ENCODE data around the gene POLE.

Gene POLE

DNA sequence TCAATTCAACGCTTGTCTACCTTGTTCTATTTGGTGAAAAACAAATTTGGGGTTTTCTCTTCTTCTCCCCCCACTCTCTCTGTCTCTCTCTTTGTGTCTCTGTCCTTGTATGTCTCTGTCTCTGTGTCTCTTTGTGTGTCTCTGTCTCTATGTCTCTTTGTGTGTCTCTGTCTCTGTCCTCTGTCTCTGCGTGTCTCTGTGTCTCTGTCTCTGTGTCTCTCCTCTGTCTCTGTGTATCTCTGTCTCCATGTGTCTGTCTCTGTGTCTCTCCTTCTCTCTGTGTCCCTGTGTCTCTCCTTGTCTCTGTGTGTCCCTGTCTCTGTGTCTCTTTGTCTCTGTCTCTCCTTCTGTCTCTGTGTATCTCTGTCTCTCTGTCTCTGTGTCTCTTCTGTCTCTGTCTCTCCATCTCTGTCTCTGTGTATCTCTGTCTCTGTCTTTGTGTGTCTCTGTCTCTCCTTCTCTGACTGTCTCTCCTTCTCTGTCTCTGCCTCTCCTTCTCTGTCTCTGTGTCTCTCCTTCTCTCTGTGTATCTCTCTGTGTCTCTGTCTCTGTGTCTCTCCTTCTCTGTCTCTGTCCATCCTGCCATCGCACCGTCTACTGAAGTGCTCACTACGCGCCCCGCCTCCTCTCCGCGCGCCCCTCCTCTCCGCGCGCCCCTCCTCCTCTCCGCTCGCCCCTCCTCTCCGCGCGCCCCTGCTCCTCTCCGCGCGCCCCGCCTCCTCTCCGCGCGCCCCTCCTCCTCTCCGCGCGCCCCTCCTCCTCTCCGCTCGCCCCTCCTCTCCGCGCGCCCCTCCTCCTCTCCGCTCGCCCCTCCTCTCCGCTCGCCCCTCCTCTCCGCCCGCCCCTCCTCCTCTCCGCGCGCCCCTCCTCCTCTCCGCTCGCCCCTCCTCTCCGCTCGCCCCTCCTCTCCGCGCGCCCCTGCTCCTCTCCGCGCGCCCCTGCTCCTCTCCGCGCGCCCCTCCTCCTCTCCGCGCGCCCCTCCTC lies 89.5 kb downstream of the POLE start:
- no peak for DNase-seq (ENCODE audit: low read depth, low spot score)

DNA sequence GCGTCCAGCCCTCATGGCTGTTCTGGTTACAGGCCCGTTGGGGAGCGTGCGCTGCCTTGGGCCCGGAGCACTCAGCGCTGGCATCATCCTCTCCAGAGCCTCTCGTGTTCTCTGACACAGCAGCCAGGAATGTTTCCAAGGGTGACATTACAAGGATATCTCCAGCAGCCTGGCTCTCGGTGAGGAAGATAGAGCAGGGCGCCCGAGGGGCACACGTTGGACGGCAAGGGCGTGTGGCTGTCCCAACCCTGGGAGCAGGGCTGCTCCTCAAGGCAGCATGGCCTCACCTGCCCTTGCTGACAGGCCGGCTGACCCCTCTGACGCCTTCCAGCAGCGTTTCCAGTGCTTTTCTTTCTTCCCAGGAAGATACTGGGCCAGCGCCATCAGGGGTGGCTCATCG lies 91.1 kb downstream of the POLE start:
- no peak for DNase-seq (ENCODE audit: low read depth, low spot score)

DNA sequence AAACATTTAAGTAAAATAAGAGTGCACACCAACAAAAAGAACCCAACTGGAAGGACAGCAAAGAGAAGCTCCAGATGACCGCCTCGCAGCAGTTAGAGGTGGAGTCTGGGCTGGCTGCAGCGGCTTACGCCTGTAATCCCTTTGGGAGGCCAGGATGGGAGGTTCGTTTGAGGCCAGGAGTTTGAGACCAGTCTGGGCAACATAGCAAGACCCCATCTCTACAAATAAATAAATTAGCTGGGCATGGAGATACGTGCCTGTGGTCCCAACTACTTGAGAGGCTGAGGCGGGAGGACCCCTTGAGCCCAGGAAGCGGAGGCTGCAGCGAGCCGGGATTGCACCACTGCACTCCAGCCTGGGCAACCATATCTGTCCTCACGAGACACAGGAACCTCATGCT lies 92.0 kb downstream of the POLE start:
- DNase-seq (ENCODE audit: low read depth, low spot score) = no peak

DNA sequence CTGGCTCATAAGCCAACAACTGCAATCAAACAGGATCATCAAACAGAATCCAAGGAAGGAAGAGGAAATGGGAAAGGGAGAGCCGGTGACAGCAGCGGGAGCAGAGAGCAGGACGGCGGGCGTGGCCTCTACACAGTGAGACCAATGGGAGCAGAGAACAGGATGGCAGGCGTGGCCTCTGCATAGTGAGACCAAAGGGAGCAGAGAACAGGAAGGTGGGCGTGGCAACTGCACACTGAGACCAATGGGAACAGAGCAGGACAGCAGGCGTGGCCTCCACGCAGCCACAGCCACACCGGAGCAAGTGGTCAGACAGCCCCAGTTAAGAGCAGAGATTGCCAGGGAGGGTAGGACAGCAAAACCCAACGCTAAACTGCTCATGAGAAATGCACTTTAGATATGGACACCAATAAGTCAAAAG lies 93.2 kb downstream of the POLE start:
- no peak for DNase-seq (ENCODE audit: low read depth, low spot score)

DNA sequence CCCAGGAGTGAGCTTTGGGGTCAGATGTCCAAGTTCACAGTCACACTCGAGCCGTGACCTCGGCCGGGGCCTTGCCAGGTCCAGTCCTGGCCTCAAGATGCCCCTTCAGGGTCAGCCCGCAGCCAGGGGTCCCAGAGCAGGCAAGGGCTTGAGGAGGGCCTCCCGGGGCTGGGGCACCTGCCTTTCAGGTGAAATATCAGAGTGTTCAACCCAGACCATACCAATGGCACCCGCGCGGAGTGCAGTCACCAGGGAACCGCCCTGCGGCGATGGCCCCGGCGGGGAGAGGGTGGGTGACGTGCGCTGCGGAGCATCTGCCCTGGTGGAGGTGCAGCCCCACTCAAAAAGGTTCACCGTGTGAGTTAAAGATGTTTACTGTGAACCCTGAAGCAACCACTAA lies 93.6 kb downstream of the POLE start:
- DNase-seq (ENCODE audit: low read depth, low spot score) = no peak

DNA sequence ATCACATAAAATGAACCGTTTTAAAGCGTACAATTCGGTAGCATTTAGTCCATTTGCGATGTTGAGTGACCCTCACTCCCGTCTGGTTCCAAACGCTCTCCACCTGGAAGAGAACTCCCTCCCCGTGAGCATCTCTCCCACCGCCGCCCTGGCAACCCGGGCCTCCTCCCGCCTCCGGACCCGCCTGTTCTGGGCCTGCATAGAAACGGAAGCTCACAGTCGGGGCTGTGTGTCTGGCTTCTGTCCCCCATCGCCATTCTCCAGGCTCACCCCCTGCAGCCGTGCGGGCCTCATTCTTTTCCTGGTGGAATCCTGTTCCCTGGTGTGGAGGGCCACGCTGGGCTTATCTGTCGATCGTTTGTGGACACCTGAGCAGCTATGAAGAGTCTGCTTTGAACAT lies 94.1 kb downstream of the POLE start:
- DNase-seq (ENCODE audit: low read depth, low spot score) = no peak

DNA sequence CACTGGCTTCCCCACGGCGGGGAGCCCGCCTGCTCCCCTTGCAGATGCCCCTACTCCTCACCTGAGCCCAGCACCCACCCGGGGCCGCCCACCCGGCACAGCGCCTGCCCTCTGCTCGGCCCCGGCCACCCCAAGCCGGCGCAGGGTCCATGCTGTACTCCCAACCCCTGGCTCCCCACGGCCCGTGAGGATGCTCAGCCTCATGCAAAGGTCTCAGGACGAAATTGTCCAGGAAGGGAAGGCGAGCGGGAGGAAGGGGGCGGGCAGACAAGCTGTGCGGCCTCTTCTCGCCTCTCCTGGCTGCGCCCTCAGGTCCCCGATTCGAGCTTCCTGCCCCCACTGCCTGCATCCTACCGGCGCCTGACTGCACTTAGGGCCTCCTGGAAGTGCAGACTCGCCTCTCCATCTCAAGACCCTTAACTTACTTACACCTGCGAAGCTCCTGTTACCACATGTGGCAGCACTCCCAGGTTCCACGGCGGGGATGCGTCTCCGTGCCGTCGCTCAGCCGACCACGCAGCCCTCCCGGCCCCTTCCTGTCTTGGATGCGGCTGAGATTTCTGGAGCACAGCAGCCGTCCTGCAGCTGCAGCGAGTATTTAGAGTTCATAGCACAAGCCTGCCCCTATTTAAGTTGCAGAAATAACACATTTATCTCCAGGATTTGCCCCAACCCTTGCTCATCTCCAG lies 94.7 kb downstream of the POLE start:
- no peak for DNase-seq (ENCODE audit: low read depth, low spot score)

DNA sequence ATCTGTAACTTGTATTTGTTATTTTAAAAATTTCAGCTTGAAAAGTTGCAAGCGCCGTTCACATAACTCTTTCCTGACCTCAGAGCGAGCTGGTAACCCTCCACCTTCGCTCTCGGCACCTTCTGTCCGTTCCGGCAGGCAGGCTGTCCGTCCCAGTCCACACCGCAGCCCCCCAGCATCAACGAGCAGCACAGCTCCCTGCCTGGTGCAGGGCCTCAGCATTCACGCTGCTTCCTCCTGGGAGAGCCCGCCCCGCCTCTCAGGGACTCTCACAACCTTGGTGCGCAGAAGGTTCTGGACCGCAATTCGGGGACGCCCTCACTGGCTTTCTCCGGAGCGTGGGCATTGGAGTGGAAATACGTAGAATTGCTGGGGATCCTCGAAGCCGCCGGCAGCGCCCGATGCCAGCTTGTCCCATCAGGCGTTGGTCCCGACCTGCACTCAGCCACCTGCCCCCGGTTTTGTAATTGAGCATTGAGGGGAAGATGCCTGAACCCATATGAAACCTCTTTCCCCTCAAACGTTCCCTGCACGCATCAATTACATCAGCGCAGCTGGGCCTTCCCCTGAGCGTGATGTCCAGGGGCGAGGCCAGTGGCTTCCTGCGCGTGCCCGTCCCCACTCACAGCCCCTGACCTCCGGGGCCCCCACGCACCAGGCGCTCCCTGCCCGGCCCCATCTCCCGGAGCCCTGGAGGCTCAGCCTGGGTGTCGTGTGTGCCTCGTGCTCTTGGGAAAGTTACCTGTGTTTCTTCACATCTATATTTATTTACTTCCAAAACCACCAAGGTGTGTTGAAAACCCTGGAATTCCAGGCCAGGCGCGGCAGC lies 95.8 kb downstream of the POLE start:
- no peak for DNase-seq (ENCODE audit: low read depth, low spot score)

DNA sequence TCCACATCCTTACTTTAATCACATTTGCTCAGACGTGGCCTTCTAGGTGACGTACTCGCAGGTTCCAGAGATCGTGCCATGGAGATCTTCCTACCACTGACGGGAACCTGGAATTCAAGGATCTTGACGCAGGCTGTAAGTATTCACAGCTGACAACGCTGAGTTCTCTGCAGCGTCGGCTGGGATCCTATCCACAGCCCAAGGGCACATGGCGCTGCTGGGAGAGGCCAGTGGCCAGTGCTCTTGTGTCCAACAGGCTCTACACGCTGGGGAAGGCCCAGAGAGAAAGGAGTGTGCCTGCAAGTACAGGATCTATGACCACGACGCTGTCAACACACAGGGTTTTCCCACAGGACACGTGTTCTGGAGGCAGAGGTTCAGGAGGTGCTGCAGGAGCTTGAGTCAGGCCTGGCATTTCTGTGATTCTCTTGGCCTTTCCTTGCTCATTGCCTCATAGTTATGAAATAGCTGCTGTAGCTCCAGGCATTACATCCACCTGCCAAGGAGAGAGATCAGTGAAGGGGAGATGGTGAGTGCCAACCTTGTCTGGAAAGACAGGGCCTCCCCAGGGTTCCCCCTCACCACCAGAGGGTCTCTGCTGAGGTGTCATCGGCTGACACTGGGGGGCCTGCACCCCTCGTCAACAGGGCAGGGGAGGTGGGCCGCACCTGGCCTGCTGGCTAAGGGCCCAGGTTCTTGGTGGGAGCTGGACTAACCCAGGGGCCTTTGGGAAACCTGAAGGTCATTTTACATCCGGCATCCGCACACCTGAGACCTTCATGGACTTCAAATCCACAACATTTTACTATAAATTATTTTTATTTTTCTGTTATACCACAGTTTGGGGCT lies 98.1 kb downstream of the POLE start:
- no peak for DNase-seq (ENCODE audit: low read depth, low spot score)

DNA sequence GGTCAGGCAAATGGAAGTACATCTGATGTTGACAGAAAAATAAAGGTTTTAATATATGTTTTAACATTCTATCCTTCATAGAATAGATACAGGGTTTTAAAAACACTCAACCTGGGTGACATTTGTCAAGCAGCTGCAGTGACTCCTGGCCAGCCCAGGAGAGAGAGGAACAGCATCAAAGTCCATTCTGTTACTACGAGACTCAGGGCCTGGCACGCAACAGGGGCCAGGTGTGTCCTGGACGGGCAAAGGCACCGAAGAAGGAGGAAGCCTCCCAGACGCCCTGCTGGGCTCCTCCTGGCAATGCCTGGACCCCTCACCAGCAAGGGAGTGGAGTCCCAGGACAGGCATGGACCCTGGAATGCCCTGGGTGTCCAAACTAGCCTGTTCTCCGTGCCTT lies 98.8 kb downstream of the POLE start:
- DNase-seq (ENCODE audit: low read depth, low spot score) = no peak

DNA sequence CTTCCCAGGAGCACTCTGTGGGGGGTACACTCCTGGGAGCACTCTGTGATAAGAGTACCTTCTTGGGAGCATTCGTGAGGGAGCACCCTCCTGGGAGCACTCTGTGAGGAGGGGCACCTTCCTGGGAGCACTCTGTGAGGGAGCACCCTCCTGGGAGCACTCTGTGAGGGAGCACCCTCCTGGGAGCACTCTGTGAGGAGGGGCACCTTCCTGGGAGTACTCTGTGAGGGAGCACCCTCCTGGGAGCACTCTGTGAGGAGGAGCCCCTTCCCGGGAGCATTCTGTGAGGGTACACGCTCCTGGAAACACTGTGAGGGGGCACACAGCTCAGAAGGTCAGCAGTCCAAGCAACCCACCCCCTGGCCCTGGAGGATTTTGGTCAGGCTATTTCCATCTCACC lies 99.4 kb downstream of the POLE start:
- DNase-seq (ENCODE audit: low read depth, low spot score) = no peak

DNA sequence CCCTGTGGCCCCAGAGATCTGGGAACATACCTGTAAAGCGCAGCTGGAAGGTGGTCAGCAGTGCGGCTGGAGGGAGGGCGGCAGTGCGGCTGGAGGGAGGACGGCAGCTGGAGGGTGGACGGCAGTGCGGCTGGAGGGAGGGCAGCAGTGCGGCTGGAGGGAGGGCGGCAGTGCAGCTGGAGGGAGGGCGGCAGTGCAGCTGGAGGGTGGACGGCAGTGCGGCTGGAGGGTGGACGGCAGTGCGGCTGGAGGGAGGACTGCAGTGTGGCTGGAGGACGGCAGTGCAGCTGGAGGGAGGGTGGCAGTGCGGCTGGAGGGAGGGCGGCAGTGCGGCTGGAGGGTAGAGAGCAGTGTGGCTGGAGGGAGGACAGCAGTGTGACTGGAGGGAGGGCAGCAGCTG lies 100.2 kb downstream of the POLE start:
- no peak for DNase-seq (ENCODE audit: low read depth, low spot score)

DNA sequence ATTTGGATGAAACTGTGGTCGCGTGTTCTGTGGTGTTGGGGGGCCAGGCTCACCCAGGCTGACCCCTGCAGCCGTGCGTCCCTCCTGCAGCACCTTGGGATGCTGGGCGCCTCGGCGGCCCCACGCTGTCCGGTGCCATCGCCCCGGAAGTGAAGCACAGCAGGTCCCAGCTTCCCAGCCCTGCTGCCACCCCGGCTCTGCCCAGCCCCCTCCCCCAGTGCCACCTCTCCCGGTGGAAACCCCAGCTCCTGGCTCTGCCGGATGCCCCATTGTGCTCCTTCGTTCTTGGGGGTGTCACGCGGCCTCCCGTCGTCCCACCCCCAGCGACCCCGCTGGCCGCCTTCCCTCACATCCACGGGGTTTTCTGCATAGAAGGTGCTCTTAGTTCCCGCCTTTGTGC lies 102.0 kb downstream of the POLE start:
- no peak for DNase-seq (ENCODE audit: low read depth, low spot score)

DNA sequence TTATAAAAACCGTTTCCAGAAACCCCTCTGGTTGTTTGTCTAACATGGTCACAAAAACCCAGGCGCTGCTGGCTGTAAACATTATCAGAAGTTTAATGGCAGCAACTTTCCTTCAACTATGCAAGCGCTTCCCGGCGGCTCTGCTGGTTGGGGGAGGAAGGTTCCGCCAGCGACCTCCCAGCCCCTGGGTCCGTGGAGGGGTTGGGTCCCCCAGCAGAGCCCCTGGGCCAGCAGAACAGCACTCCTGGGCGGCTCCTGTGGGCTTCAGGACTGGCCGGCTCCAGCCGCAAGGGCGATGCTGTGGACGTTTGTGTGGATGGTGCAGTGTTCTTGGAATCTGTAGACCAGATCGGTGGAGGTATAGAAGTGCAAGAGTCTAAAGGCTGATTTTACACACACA lies 102.7 kb downstream of the POLE start:
- DNase-seq (ENCODE audit: low read depth, low spot score) = no peak

DNA sequence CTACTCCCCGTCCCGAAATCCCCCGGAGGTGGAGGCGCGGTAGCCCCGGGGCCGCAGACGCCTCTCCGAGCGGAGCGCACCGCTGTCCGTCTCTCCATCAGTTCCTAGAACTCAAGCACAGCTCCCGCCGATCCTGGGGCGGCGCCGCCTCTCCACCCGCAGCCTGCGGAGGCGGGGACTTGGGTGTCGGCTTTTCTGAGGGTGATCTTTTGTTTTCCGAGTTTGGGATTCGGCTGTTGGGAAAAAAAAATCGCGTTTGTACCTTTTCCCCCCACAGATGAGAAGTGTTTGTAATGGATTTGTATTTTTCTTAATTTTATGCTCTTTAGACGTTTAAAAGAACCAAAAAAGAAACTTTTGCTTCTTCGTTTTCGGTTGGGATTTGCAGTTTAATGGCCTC lies 103.4 kb downstream of the POLE start:
- DNase-seq (ENCODE audit: low read depth, low spot score) = no peak

DNA sequence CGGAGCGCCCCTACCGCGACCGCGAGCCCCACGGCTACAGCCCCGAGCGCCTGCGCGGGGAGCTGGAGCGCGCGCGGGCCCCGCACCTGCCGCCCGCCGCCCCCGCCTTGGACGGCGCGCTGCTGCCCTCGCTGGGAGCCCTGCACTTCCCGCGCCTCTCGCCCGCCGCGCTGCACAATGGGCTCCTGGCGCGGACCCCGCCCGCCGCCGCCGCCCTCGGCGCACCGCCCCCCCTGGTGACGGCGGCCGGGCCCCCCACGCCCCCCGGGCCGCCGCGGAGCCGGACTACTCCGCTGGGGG lies 103.8 kb downstream of the POLE start:
- DNase-seq (ENCODE audit: low read depth, low spot score) = no peak

DNA sequence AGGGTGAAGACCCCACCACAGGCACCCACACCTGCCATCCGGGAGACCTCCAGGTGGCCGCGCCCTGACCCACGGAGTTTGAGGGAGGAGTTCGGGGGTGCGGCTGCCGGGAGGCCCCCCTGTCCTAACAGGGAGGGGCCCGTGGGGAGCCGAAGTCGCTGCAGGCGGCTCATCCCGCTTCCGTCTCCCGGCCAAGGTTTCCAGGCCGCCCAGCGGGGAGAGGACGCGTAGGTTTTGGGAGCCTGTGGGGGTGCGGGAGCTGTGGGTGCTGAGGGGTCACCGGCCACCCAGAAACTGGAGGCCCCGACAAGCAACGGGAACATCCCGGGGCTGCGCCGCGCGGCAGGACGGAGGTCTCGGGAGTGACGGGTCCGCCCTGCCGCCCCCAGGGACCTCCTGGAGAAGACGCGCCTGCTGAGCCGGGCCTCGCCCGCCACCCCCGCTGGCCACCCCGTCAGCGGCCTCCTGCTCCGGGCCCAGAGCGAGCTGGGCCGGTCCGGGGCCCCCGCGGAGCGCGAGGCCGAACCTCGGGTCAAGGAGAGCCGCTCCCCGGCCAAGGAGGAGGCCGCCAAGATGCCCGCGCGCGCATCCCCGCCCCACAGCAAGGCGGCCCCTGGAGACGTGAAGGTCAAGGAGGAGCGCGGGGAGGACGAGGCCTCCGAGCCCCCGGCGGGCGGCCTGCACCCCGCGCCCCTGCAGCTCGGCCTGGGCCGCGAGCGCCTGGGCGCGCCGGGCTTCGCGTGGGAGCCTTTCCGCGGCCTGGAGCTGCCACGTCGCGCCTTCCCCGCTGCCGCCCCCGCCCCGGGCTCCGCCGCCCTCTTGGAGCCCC lies 104.3 kb downstream of the POLE start:
- no peak for DNase-seq (ENCODE audit: low read depth, low spot score)

DNA sequence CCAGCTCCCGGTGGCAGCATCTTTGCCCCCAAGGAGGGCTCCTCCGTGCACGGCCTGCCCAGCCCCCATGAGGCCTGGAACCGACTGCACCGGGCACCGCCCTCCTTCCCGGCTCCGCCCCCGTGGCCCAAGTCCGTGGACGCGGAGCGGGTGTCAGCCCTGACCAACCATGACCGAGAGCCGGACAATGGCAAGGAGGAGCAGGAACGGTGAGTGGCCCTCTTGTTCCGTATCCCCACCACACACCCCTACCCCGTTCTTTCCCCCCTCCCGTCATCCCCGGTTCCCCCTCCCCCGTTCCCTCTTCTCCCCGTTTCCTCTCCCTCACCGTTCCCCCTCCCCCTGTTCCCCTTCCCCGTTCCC lies 105.1 kb downstream of the POLE start:
- no peak for DNase-seq (ENCODE audit: low read depth, low spot score)

DNA sequence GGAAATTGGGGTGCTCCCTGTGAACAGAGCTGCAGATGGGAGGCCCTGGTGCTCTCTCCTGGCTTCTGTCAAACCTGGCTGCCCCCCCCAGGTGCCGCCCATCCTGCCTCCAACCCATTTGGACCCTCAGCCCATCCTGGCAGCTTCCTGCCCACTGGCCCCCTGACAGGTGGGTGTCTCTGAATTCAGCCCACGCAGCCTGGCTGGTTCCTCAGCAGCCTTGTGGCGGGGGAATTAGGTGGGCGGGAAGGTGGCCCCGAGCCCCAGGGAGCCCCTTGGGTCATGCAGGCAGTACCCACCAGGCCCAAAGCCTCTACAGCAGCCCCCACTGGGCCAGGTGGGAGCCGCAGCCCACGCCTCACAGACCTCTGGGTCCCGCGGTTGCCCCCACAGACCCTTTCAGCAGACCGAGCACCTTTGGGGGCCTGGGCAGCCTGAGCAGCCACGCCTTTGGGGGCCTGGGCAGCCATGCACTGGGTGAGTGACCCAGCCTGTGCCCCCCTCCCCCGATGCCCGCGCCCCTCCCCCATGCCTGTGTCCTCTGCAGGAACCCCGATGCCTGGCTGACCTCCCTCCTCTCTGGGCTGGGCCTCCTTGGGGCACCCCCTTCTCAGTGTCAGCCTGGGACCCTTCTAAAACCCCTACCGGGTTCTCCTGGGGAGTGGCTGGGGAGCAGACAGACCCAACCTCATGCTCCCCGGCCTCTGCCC lies 105.6 kb downstream of the POLE start:
- DNase-seq (ENCODE audit: low read depth, low spot score) = no peak

DNA sequence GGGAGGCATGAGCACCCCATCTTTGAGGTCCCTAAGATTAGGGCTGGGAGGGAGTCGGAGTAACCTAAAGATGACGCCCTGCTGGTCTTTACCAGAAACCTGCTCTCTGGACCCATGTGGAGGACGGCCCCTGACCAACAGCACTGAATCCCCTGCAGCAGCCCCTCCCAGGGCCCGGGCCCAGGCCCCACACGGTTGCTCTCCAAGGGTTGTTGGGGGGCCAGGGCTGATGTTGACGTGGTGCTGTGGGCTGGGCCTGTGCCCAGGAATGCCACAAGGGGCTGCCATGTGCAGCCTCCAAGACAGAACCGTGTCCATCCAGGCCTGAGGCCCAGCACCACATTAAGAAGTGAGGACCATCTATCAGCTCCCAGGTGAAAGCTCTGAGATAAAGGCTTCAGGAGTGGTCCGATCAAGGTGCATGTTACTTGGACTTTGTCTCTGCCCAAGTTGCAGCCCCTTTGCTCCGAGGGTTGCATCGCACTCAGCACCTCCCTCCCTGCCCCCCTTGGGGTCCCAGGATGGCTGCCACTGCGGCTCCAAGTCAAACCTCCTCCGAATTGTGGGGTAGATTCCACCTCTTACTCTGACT lies 106.3 kb downstream of the POLE start:
- no peak for DNase-seq (ENCODE audit: low read depth, low spot score)

All from activated naive CD8-positive, alpha-beta T cell treated with anti-CD3 and anti-CD28 coated beads, Interleukin-2, amount 50 U/mL, for 16 hours (primary cell).